ENCODE results near the gene LRRC4C.

DNA sequence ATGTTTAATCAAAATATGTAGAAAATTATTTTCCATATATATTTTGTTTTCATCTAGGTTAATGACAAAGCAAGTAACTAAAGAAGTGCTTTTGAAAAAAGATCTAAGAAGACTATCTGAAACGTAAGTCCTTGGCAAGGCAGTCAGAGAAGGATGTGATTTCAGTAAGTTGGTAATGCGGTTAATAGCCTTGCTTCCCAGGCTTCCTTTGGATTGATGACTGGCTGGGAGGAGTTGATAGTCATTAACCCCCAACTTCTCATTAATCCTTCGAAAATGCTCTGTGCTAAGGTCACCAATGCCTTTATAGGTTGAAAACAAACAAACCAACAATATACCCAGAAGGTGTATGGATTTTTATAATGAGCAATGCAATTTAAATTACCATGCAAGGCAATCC is 1326.5 kb downstream of the LRRC4C start:
- TF ChIP-seq POLR2A (IDR thresholded peaks at IDR 0.05) = no peak
- TF ChIP-seq, protein P1, sequence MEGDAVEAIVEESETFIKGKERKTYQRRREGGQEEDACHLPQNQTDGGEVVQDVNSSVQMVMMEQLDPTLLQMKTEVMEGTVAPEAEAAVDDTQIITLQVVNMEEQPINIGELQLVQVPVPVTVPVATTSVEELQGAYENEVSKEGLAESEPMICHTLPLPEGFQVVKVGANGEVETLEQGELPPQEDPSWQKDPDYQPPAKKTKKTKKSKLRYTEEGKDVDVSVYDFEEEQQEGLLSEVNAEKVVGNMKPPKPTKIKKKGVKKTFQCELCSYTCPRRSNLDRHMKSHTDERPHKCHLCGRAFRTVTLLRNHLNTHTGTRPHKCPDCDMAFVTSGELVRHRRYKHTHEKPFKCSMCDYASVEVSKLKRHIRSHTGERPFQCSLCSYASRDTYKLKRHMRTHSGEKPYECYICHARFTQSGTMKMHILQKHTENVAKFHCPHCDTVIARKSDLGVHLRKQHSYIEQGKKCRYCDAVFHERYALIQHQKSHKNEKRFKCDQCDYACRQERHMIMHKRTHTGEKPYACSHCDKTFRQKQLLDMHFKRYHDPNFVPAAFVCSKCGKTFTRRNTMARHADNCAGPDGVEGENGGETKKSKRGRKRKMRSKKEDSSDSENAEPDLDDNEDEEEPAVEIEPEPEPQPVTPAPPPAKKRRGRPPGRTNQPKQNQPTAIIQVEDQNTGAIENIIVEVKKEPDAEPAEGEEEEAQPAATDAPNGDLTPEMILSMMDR (IDR thresholded peaks at IDR 0.05) = no peak
